OCI-LY7 (cell line): ENCODE measurements around the gene TMEM72. TPM values are rescaled to one million over a fixed set of nuclear protein-coding genes. Genes with fewer than 3 reads are reported as not detected.

Source experiments
- Bru-seq: library from RNA; stranded (reverse); fragments of 400-500 nt; gene quantifications from one replicate; lab custom pipeline; 2021; lab: Mats Ljungman, UMichigan
- BruChase-seq, 2 experiments: library from RNA; stranded (reverse); fragments of 400-500 nt; gene quantifications; one replicate each; lab custom pipeline; 2021; lab: Mats Ljungman, UMichigan
- BruUV-seq: library from RNA; stranded (reverse); fragments of 400-500 nt; replicated peaks from 2 replicates; lab custom pipeline; 2021; lab: Mats Ljungman, UMichigan
- CTCF ChIA-PET: fragments of 300-600 bp; sonication (Branson Sonifier 250); formaldehyde crosslinking; loops from one replicate; lab custom pipeline; 2022; ENCODE audit warnings: antibody characterized with exemption; ENCODE audit not compliant: unreplicated experiment; lab: Charles Lee
- POLR2A ChIA-PET: fragments of 300-600 bp; sonication (Branson Sonifier 250); formaldehyde crosslinking; loops from one replicate; lab custom pipeline; 2022; ENCODE audit warnings: antibody characterized with exemption; lab: Charles Lee
- DNase-seq: peaks from one replicate; pipeline ENCODE4 v3.0.0-alpha.2; 2015; ENCODE audit warnings: low spot score
- H2AFZ ChIP-seq: fragments of 200-600 bp; sonication (generic), shearing (Covaris generic); 2 replicates; pipeline ENCODE4 v1.6.1; 2014; ENCODE audit warnings: mild to moderate bottlenecking, antibody characterized with exemption, low read length, moderate library complexity
- H3K27ac ChIP-seq: fragments of 200-600 bp; sonication (generic); 2 replicates; pipeline ENCODE4 v1.5.1; 2014; ENCODE audit warnings: mixed run types, low read depth, mild to moderate bottlenecking, moderate library complexity, low read length, inconsistent platforms; ENCODE audit not compliant: poor library complexity, severe bottlenecking
- H3K36me3 ChIP-seq: fragments of 200-600 bp; sonication (generic); 2 replicates; pipeline ENCODE4 v1.6.1; 2014; ENCODE audit warnings: mild to moderate bottlenecking, antibody characterized with exemption, low read length, moderate library complexity, mixed read lengths; ENCODE audit not compliant: insufficient read depth
- H3K4me1 ChIP-seq: fragments of 200-600 bp; sonication (generic); 2 replicates; pipeline ENCODE4 v1.5.1; 2014; ENCODE audit warnings: mild to moderate bottlenecking, low read length; ENCODE audit not compliant: insufficient read depth, poor library complexity, severe bottlenecking
- H3K4me2 ChIP-seq: fragments of 200-600 bp; sonication (generic); 2 replicates; pipeline ENCODE4 v1.6.1; 2014; ENCODE audit warnings: mild to moderate bottlenecking, low read length
- H3K4me3 ChIP-seq: fragments of 200-600 bp; sonication (generic); 2 replicates; pipeline ENCODE4 v1.5.1; 2014; ENCODE audit warnings: mild to moderate bottlenecking, low read depth, low read length; ENCODE audit not compliant: poor library complexity, severe bottlenecking
- H3K79me2 ChIP-seq: fragments of 200-600 bp; sonication (generic); 2 replicates; pipeline ENCODE4 v1.6.1; 2016; ENCODE audit warnings: low read depth, mild to moderate bottlenecking, low read length, moderate library complexity, mixed read lengths; ENCODE audit not compliant: insufficient read depth
- H3K9me2 ChIP-seq: fragments of 200-600 bp; sonication (generic); 2 replicates; pipeline ENCODE4 v1.6.1; 2016; ENCODE audit warnings: mild to moderate bottlenecking, low read length, mixed read lengths; ENCODE audit not compliant: insufficient read depth
- H3K9me3 ChIP-seq: fragments of 200-600 bp; sonication (generic); 2 replicates; pipeline ENCODE4 v1.6.1; 2014; ENCODE audit warnings: mild to moderate bottlenecking, mixed run types, low read length, mixed read lengths
- H4K20me1 ChIP-seq: fragments of 200-600 bp; sonication (generic); 2 replicates; pipeline ENCODE4 v1.6.1; 2014; ENCODE audit warnings: mild to moderate bottlenecking, antibody characterized with exemption, low read length, moderate library complexity, mixed read lengths; ENCODE audit not compliant: insufficient read depth
- CTCF ChIP-seq: fragments of 200-600 bp; sonication (generic); conservative IDR thresholded peaks from 2 replicates; pipeline ENCODE4 v1.5.1; 2014; ENCODE audit warnings: mild to moderate bottlenecking, antibody characterized with exemption, low read length, moderate library complexity, mixed read lengths
- EZH2phosphoT487 ChIP-seq: fragments of 200-600 bp; sonication (generic); IDR thresholded peaks from 2 replicates; pipeline ENCODE4 v1.6.1; 2018; ENCODE audit warnings: low read depth, borderline replicate concordance, mild to moderate bottlenecking, mixed run types, antibody characterized with exemption, low read length, moderate library complexity, mixed read lengths
- intact Hi-C: fragments of 100-400 bp; cut with micrococcal nuclease; formaldehyde crosslinking; loops from one replicate; pipeline ENCODE4 v1.10.0; 2022; ENCODE audit not compliant: unreplicated experiment
- long read RNA-seq: library from polyadenylated mRNA; stranded (forward); transcript quantifications from one replicate; pipeline ENCODE4 v2.0.0, GENCODE V29; 2022
- total RNA-seq, 2 experiments: library from RNA; depleted of rRNA in 1 of 2; stranded (reverse); fragments of >200 nt in 1 of 2; shearing (Covaris generic) in 1 of 2; gene quantifications; 2 replicates each; pipeline ENCODE4 v1.2.3, GENCODE V29; 2014 to 2022

TMEM72 gene
- total RNA-seq (2014; rRNA removed; shearing (Covaris generic)) (not detected in 2 replicates), total RNA-seq (2022) (not detected in 2 replicates), Bru-seq, nascent RNA (not detected), BruChase-seq, experiment 1, labeled RNA remaining after a 6-hour chase (not detected), BruChase-seq, experiment 2, labeled RNA remaining after a 2-hour chase (not detected)
- long read RNA-seq = 0 reads

- DNase-seq = no peak
- TF ChIP-seq EZH2phosphoT487 (no peak), CTCF (no peak)
- Histone ChIP-seq H3K4me1 (peaks cover 9% of the 10 kb centered on the region), H3K36me3 (no peaks in the 10 kb centered on the region), H3K9me2 (no peaks in the 10 kb centered on the region), H3K9me3 (no peaks in the 10 kb centered on the region), H3K27ac (no peak within 1 kb of the TSS), H4K20me1 (no peaks in the 10 kb centered on the region), H3K4me3 (no peak within 1 kb of the TSS), H3K79me2 (no peaks in the 10 kb centered on the region), H2AFZ (no peak within 1 kb of the TSS), H3K4me2 (no peak within 1 kb of the TSS)
- ChIA-PET POLR2A (no interaction called here), CTCF (no interaction called here)
- BruUV-seq = no TSS peak
- intact Hi-C loops = no loop called here
These were observed at the start of gene TMEM72 for GRCh38 chr10:44911081-44911540. TSS of gene TMEM72 (plus strand) at chr10:44911337. CDS start at chr10:44911513, 176 bp downstream.

- H3K4me3 ChIP-seq = no peak overlapping the region
- CTCF ChIA-PET = no interaction called here
- H3K79me2 ChIP-seq = no peaks in the 10 kb centered on the region
- intact Hi-C loops = no loop called here
- H3K9me3 ChIP-seq = no peaks in the 10 kb centered on the region
- no peaks in the 10 kb centered on the region for H3K4me1 ChIP-seq
- no peak overlapping the region for H3K27ac ChIP-seq
- H4K20me1 ChIP-seq = no peaks in the 10 kb centered on the region
- BruUV-seq = no TSS peak
- TF ChIP-seq EZH2phosphoT487 (no peak), CTCF (no peak)
- DNase-seq = peak; percentile 8
- no peak overlapping the region for H2AFZ ChIP-seq
- H3K9me2 ChIP-seq = no peaks in the 10 kb centered on the region
- POLR2A ChIA-PET = interaction anchor here (1.0 kb wide), 1 partner anchor 13 kb away, joined by 3 read pairs; no protein-coding TSS in a partner anchor
- H3K36me3 ChIP-seq = no peaks in the 10 kb centered on the region
- no peak overlapping the region for H3K4me2 ChIP-seq
These were observed 49.0 kb upstream of the TMEM72 start for GRCh38 chr10:44862006-44862751.

- ChIA-PET POLR2A (no interaction called here), CTCF (no interaction called here)
- H3K9me2 ChIP-seq = no peaks in the 10 kb centered on the region
- no peak overlapping the region for H3K4me2 ChIP-seq
- DNase-seq = no peak
- no TSS peak for BruUV-seq
- H3K36me3 ChIP-seq = no peaks in the 10 kb centered on the region
- no peaks in the 10 kb centered on the region for H4K20me1 ChIP-seq
- H3K4me3 ChIP-seq = no peak overlapping the region
- intact Hi-C loops = no loop called here
- no peaks in the 10 kb centered on the region for H3K79me2 ChIP-seq
- H2AFZ ChIP-seq = no peak overlapping the region
- H3K4me1 ChIP-seq = no peaks in the 10 kb centered on the region
- no peak overlapping the region for H3K27ac ChIP-seq
- no peak for TF ChIP-seq EZH2phosphoT487
- no peak for TF ChIP-seq CTCF
- H3K9me3 ChIP-seq = no peaks in the 10 kb centered on the region
These were observed 48.2 kb upstream of the TMEM72 start for GRCh38 chr10:44862924-44863323.
